Testis (tissue), 3 donors: ENCODE measurements around the gene PFDN2. TPM values are rescaled to one million over a fixed set of nuclear protein-coding genes. Genes with fewer than 3 reads are reported as not detected.

ENCODE experiments used
- DNase-seq: peaks from one replicate; pipeline ENCODE4 v3.0.0-alpha.2; 2019
- H3K27ac ChIP-seq, 2 donors: fragments of 200-600 bp; sonication (generic); one replicate each; pipeline ENCODE4 v1.5.1; 2019
- H3K27me3 ChIP-seq: fragments of 200-600 bp; sonication (generic); one replicate; pipeline ENCODE4 v1.5.1; 2019
- H3K36me3 ChIP-seq: fragments of 200-600 bp; sonication (generic); one replicate; pipeline ENCODE4 v1.5.1; 2017; ENCODE audit warnings: low read depth; ENCODE audit errors: missing control alignments
- H3K4me1 ChIP-seq: fragments of 200-600 bp; sonication (generic); one replicate; pipeline ENCODE4 v1.5.1; 2019
- H3K4me3 ChIP-seq, 2 donors: fragments of 200-600 bp; sonication (generic); one replicate each; pipeline ENCODE4 v1.5.1; 2017 to 2019
- H3K9me3 ChIP-seq: fragments of 200-600 bp; sonication (generic); one replicate; pipeline ENCODE4 v1.5.1; 2017
- POLR2A ChIP-seq: fragments of 450-650 bp; IDR thresholded peaks from one replicate; pipeline ENCODE4 v1.6.1; 2017; ENCODE audit warnings: antibody characterized with exemption, mild to moderate bottlenecking, moderate library complexity
- WGBS, 2 donors: methylation state at CpG; one replicate each; pipeline ENCODE4 v1.1.5; 2018; 5-methylcytosine and 5-hydroxymethylcytosine counted together
- intact Hi-C: fragments of 100-400 bp; cut with DNase I; formaldehyde crosslinking; loops from one replicate; pipeline ENCODE4 v1.15.1; 2023; ENCODE audit warnings: low total_unique reads
- polyA plus RNA-seq: library from polyadenylated mRNA; stranded (reverse); fragments of 350-450 nt; fragmentation: Illumina TruSeq; extraction: RNeasy Lipid Tissue Mini Kit (QIAGEN cat#74804); gene quantifications from one replicate; pipeline ENCODE4 v1.2.3, GENCODE V29; 2014; ENCODE audit warnings: low read depth, low replicate concordance; ENCODE audit not compliant: insufficient read depth
- total RNA-seq, 2 donors: library from RNA; depleted of rRNA; stranded (reverse); fragments of >200 nt; gene quantifications; one replicate each; pipeline ENCODE4 v1.2.3, GENCODE V29; 2016
- TF ChIP-seq, protein P1 (sequence below), 3 experiments: fragments of 450-650 bp in 2 of 3; fragments of 200-600 bp in 1 of 3; sonication (generic) in 1 of 3; IDR thresholded peaks; one replicate each; pipeline ENCODE4 v1.5.1; 2016 to 2019; ENCODE audit warnings: antibody characterized with exemption in 3 of 3, mild to moderate bottlenecking in 2 of 3, moderate library complexity in 1 of 3

Gene PFDN2
- total and polyA plus RNA-seq, 3 donors from 2014 or later = 76.8 to 96.3 (median 88.6) TPM

DNA sequence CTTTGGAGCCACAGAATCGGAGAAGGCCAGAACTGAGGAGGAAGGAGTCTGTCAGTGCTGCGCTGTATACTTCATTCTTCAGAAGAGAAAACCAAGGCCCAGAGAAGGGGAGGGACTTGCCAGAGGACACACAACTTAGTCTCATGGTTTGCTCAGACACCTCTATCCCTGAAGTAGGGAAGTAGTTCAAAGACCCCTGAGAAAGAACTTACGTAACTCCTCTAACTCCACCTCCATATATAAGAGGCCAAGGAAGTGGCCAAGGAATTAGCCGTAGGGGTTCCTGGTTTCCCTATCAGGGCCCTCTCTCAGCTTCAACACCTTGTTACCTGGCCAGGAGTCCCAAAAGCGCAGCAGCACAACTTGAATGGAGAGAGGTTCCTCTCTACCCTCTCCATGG is 27.9 kb downstream of the PFDN2 start:
- intact Hi-C loops = loop anchor here (10.0 kb wide), 1 partner anchor 95 kb away; no protein-coding TSS in a partner anchor
- H3K4me1 ChIP-seq = no peaks in the 10 kb centered on the region
- no peak overlapping the region for H3K4me3 ChIP-seq
- H3K36me3 ChIP-seq = no peaks in the 10 kb centered on the region
- H3K9me3 ChIP-seq = no peaks in the 10 kb centered on the region
- no peak for TF ChIP-seq POLR2A
- TF ChIP-seq, protein P1, sequence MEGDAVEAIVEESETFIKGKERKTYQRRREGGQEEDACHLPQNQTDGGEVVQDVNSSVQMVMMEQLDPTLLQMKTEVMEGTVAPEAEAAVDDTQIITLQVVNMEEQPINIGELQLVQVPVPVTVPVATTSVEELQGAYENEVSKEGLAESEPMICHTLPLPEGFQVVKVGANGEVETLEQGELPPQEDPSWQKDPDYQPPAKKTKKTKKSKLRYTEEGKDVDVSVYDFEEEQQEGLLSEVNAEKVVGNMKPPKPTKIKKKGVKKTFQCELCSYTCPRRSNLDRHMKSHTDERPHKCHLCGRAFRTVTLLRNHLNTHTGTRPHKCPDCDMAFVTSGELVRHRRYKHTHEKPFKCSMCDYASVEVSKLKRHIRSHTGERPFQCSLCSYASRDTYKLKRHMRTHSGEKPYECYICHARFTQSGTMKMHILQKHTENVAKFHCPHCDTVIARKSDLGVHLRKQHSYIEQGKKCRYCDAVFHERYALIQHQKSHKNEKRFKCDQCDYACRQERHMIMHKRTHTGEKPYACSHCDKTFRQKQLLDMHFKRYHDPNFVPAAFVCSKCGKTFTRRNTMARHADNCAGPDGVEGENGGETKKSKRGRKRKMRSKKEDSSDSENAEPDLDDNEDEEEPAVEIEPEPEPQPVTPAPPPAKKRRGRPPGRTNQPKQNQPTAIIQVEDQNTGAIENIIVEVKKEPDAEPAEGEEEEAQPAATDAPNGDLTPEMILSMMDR (IDR thresholded peaks at IDR 0.05) = no peak
- H3K27ac ChIP-seq = no peak overlapping the region
- H3K27me3 ChIP-seq = no peaks in the 10 kb centered on the region
- 88 to 97% methylated on average over 5 of the region's 5 CpGs for WGBS, 2 donors
- no peak for DNase-seq

DNA sequence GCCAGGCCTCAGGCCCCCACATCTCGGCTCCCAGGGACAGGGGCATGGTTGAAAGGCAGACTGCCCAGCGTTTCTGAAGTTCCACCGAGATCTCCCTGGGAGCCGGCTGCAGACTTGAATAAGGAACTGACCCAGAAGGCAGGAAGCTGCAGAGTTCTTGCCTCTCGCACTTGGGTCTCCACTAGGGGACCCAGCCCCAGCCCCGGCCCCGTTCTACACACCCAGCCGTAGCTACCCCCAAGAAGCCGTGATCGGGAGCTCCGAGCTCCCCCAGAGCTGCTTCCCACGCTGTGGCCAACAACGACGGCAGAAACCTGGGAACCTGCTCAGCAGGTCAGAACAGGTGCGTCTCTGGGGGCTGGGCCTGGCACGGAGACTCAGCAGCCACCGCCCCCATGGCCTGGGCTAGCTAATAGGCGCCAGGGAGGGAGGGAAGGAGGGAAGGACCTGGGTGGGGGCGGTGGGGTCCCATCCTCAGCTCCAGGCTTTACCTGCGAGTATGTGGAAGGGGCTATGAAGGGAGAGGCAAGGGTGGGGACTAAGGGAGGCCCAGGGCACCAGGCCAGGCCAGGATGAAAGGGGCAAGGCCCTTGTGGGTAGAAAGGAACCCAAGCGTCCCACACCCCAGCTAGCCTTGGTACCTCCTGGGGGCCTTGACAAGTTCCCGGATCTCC is 28.4 kb downstream of the PFDN2 start, which contains the start of gene NECTIN4:
Gene NECTIN4, minus strand, starts transcription at position 308 of the 674 bp plus-strand sequence. Its CDS starts 262 bp downstream, at position 46.
- no peaks in the 10 kb centered on the region for H3K4me1 ChIP-seq
- WGBS, 2 donors = 73 to 89% methylated on average over 8 to 22 of the region's 22 CpGs
- intact Hi-C loops = no loop called here
- no peaks in the 10 kb centered on the region for H3K27me3 ChIP-seq
- H3K4me3 ChIP-seq = no peak within 1 kb of the TSS
- TF ChIP-seq POLR2A = no peak
- TF ChIP-seq, protein P1 (IDR thresholded peaks at IDR 0.05) = no peak
- H3K36me3 ChIP-seq = no peaks in the 10 kb centered on the region
- DNase-seq = no peak
- no peak within 1 kb of the TSS for H3K27ac ChIP-seq
- H3K9me3 ChIP-seq = no peaks in the 10 kb centered on the region

DNA sequence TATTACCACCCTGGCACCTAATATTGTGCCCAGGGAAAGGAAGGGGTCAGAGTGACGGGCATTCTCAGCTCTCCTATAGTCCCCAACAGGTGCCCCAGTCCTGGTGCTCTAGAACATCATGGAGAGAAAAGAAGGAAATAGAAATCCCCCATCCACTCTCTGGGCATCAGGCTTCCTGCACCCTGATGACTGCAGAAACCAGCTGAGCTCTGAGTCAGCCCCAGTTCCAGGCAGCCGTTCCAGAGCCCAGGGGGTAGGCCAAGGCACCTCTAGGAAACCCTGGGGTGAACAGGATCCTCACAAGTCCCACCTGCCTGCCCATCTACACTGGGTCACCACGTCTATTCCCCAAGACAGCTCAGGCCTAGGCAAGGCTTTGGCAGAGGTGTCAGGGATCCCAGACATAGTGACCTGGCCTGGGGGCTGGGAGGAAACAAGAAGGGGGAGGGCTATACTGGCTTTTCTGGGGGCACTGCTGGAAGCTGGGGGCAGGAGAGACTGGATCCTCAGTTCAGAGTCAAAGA is 29.2 kb downstream of the PFDN2 start:
- intact Hi-C loops = no loop called here
- no peak overlapping the region for H3K27ac ChIP-seq
- H3K36me3 ChIP-seq = no peaks in the 10 kb centered on the region
- H3K4me1 ChIP-seq = no peaks in the 10 kb centered on the region
- 89 to 93% methylated on average over 3 of the region's 3 CpGs for WGBS, 2 donors
- H3K27me3 ChIP-seq = no peaks in the 10 kb centered on the region
- H3K4me3 ChIP-seq = no peak overlapping the region
- no peaks in the 10 kb centered on the region for H3K9me3 ChIP-seq
- DNase-seq = no peak
- TF ChIP-seq, protein P1 (IDR thresholded peaks at IDR 0.05) = no peak
- no peak for TF ChIP-seq POLR2A

DNA sequence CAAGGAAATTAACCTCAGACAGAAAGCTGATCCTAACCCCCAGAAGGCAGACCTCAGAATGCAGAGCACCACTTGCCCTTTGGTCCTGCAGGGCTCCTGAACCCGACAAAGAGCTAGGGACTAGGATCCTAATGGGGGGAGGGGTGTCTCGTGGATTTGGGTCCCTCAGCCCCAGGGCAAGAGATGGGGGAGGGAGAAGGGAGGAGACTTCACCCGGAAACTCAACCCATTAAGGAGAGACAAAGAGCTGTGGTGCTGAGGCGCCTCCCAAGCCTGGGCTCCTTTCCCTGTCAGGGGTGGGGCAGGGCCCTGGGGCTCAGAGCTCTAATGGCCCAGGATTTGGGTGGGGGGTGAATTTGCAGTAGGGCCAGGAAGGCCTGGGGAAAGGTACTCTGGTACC is 31.4 kb downstream of the PFDN2 start:
- intact Hi-C loops = no loop called here
- 79 to 81% methylated on average over 4 of the region's 4 CpGs for WGBS, 2 donors
- Histone ChIP-seq H3K27me3 (no peaks in the 10 kb centered on the region), H3K9me3 (no peaks in the 10 kb centered on the region), H3K4me1 (no peaks in the 10 kb centered on the region), H3K27ac (no peak overlapping the region), H3K4me3 (no peak overlapping the region), H3K36me3 (no peaks in the 10 kb centered on the region)
- TF ChIP-seq, protein P1 (IDR thresholded peaks at IDR 0.05) = no peak
- TF ChIP-seq POLR2A = no peak
- no peak for DNase-seq

DNA sequence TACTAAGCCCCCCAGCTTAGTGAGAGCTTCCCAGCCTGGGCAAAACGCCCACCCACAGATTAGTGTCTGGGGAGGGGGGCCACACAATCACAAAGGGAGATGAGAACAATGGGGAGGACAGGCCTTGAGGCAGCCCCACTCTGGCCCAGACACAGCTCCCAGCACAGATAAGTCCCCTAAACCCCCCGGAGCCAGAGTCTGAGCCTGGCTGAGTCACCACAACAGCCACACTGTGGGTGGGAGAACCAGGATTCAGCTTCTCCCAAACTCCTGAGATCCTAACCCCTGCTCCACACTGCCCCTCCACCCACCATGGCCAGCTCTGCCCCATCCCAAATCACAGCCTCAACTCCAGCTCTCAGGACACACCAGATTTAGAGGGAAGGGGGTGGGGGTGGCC is 32.7 kb downstream of the PFDN2 start:
- TF ChIP-seq, protein P1 (IDR thresholded peaks at IDR 0.05) = no peak
- no peak for TF ChIP-seq POLR2A
- no peaks in the 10 kb centered on the region for H3K9me3 ChIP-seq
- H3K4me1 ChIP-seq = no peaks in the 10 kb centered on the region
- no peak overlapping the region for H3K27ac ChIP-seq
- WGBS, 2 donors = 59 to 76% methylated on average over 2 of the region's 2 CpGs
- no peak for DNase-seq
- no peaks in the 10 kb centered on the region for H3K27me3 ChIP-seq
- H3K4me3 ChIP-seq = no peak overlapping the region
- H3K36me3 ChIP-seq = no peaks in the 10 kb centered on the region
- intact Hi-C loops = no loop called here
